Placental epithelial cell (primary cell): ENCODE data around the gene HAGH. TPM values are rescaled to one million over a fixed set of nuclear protein-coding genes. Genes with fewer than 3 reads are reported as not detected.

ENCODE experiments used
- total RNA-seq: library from RNA; depleted of rRNA; stranded (reverse); fragments of >200 nt; gene quantifications from 2 replicates; pipeline ENCODE4 v1.2.3, GENCODE V29; 2012

Gene HAGH
- total RNA-seq = 5.9 and 24.5 TPM in 2 replicates

DNA sequence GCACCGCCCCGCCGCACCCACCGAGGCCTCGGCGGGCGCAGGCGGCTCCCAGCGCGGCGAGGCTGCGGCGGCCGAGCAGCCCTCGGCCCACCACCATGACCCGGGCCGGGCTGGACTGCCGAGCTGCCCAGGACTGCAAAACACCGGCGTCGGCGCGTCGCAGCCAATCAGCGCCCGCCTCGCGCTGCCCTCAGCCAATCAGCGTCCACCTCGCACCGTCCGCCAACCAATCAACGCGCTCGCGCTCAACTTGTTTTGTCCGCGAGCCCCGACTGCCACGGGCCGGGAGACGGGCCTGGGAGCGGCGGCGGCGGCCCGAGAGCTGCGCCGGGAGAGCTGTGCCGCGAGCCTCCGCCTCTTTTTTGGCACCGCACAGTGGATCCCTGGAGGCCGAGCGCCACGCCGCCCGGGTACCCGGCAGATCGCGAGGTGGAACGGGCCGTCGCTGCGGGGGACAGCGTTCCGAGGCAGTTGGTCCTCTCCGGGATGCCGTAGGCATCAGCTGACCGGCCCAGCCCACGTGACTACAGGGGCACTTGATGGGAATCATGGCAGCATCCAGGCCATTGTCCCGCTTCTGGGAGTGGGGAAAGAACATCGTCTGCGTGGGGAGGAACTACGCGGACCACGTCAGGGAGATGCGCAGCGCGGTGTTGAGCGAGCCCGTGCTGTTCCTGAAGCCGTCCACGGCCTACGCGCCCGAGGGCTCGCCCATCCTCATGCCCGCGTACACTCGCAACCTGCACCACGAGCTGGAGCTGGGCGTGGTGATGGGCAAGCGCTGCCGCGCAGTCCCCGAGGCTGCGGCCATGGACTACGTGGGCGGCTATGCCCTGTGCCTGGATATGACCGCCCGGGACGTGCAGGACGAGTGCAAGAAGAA, at the start of gene HAGH, which contains the start of gene FAHD1:
HAGH (minus strand) TSS at position 135 of the 883 bp plus-strand sequence; CDS start at position 97, 38 bp downstream.
FAHD1 (plus strand) TSS at position 516 of the 883 bp plus-strand sequence; CDS start at position 549, 33 bp downstream.

GRCh38 chr16:1871974-1872635, 45.5 kb upstream of the HAGH start, which contains the start of gene MEIOB:
TSS of gene MEIOB (minus strand) at chr16:1872164. CDS start at chr16:1868175, 3,989 bp downstream.

DNA sequence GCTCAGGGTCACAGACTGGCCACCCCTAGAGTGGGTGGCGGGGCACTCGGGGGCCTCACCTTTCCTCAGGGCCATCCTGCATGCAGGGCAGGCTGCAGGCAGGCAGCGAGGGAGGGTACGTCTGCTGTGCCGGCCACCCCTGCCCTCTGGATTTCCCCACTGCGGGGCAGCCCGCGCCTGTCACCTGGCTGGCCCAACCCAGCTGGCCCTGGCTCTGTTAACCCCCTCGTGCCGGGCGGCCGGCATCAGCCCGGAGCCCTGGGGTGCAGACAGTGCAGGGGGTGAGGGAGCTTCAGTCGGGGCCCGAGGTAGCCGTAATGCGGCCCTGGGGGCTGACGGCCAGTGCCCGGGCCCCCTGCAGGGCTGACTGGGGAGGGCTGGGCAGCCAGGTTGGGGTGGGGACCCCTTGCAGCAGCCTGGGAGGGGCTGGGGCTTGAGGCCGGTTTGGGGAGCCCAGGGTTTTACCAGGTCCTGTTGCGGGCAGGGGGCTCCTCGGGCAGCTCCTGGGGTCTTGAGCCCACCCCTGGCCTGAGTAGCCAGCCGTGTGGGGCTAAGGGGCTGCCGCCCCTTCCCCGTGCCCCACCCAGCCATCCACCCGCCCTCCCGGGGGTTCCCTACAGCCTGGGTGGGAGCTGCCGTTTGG, 32.9 kb downstream of the HAGH start, which contains the start of gene IGFALS:
IGFALS (minus strand) TSS at position 128 of the 643 bp plus-strand sequence; CDS start at position 75, 53 bp downstream.

DNA sequence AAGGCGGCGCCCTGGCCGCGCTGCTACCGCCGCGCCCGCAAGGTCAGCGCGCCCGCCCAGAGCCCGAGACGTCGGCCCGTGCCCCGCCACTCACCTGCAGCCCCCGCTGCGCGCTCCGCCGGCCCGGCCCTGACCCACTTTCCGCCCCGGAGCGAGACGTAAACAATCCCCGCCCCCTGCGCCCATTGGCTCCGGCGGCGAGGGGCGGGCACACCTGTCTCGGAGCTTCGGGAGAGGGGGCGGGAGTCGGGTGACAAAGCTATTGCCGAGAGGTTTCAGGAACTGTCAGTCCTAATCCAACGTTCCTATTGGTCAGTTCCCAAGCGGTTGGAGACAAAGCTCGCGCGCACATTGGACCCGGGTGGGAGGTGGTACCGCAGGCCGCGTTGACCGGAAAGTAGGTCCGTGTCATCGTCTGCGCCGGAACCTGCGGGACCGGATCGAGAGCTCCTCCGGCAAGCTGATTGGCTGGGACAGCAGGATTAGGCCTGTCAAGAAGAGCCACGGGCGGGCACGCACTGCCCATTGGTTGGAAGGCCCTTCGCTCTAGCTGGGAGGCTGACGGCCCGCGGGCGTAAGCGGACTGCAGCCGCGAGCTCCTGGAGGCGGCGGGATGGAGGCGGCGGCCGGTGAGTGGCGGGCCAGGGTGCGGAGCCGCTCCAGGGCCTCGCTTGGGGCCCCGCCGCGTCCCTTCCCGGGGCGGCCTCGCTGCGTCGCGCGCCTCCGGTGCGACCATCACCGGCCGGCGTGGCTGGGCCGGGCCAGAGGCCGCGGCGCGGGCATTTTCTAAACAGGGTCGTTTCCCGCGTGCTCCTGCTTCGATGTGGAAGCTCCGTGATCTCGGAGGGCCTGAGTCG, 44.0 kb downstream of the HAGH start, which contains the start of the genes NUBP2 and SPSB3:
NUBP2 (plus strand) TSS at position 553 of the 857 bp plus-strand sequence; CDS start at position 614, 61 bp downstream.
SPSB3 (minus strand) TSS at position 164 of the 857 bp plus-strand sequence. CDS start 1,088 bp downstream, outside the sequence.

DNA sequence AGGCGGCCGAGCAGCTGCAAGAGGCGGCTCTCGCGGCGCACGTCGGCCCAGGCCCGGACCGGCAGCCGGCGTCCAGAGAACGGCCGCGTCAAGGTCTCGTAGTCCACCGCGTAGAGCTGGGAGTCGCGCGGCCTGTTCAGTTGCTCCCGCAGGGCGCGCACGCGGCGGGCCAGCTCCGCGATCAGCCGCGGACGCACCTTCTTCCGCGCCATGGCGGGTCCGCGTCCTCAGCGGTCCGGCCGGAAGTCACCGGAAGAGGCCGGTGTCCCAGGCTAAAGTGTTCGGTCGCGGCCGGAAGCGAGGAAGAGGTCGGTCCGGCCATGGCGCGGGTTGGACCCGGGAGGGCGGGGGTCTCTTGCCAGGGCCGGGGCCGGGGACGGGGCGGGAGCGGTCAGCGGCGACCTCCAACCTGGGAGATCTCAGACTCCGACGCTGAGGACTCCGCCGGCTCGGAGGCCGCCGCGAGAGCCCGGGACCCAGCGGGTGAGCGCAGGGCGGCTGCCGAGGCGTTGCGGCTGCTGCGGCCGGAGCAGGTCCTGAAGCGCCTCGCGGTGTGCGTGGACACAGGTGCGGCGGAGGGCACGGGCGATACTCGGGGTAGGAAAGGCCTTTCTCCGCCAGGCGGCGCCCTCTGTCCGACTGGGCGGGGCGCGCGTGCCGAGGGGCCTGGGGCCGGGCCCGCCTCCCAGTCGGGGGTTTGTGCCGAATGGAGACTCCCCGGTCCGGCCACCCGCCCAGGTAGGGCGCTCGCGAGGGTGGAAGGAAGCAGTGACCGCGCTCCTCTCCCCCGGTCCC, 53.5 kb downstream of the HAGH start, which contains the start of gene MRPS34:
MRPS34 (minus strand) TSS at position 227 of the 795 bp plus-strand sequence; CDS start at position 212, 15 bp downstream.

GRCh38 chr16:1772362-1772907, 54.2 kb downstream of the HAGH start, which contains the start of gene EME2:
TSS of gene EME2 (plus strand) at chr16:1772810. CDS start at chr16:1773228, 418 bp downstream.

GRCh38 chr16:1771188-1771863, 55.3 kb downstream of the HAGH start, which contains the start of gene NME3:
TSS of gene NME3 (minus strand) at chr16:1771543. CDS start at chr16:1771534, 9 bp downstream.

Other genes starting within 250 kb of the HAGH start
- gene IFT140, start 214.8 kb downstream of the HAGH start, total RNA-seq = 38.5 and 45.2 TPM in 2 replicates
- gene CRAMP1, start 214.5 kb downstream of the HAGH start, total RNA-seq = 17.2 and 20.8 TPM in 2 replicates
- 56.9 and 98.6 TPM in 2 replicates for gene JPT2, start 148.5 kb downstream of the HAGH start, total RNA-seq
- 80.5 and 89.4 TPM in 2 replicates for gene MAPK8IP3, start 120.6 kb downstream of the HAGH start, total RNA-seq
- 36.2 and 52.6 TPM in 2 replicates for gene NME3, start 55.3 kb downstream of the HAGH start, total RNA-seq
- gene EME2, start 54.0 kb downstream of the HAGH start, total RNA-seq = 13.8 and 14.1 TPM in 2 replicates
- 47.1 and 64.6 TPM in 2 replicates for gene MRPS34, start 53.7 kb downstream of the HAGH start, total RNA-seq
- gene SPSB3, start 44.3 kb downstream of the HAGH start, total RNA-seq = 61.6 and 63.6 TPM in 2 replicates
- 56.5 and 92.0 TPM in 2 replicates for gene NUBP2, start 43.9 kb downstream of the HAGH start, total RNA-seq
- gene IGFALS, start 33.1 kb downstream of the HAGH start, total RNA-seq = not detected in 2 replicates
- gene FAHD1, start 381 bp upstream of the HAGH start, total RNA-seq = 27.9 and 56.2 TPM in 2 replicates
- gene MEIOB, start 45.3 kb upstream of the HAGH start, total RNA-seq = not detected in 2 replicates
- gene HS3ST6, start 91.6 kb upstream of the HAGH start, total RNA-seq = not detected in 2 replicates
- gene MSRB1, start 116.4 kb upstream of the HAGH start, total RNA-seq = 16.9 and 20.2 TPM in 2 replicates
- not detected in 2 replicates for gene RPL3L, start 127.9 kb upstream of the HAGH start, total RNA-seq
- gene NDUFB10, start 132.7 kb upstream of the HAGH start, total RNA-seq = 113 and 135 TPM in 2 replicates
- 1,769 and 2,866 TPM in 2 replicates for gene RPS2, start 138.0 kb upstream of the HAGH start, total RNA-seq
- not detected in 2 replicates for gene RNF151, start 140.0 kb upstream of the HAGH start, total RNA-seq
- 27.1 and 50.1 TPM in 2 replicates for gene TBL3, start 145.2 kb upstream of the HAGH start, total RNA-seq
- 1.6 and 2.1 TPM in 2 replicates for gene NOXO1, start 154.6 kb upstream of the HAGH start, total RNA-seq
- gene GFER, start 157.4 kb upstream of the HAGH start, total RNA-seq = 13.0 and 14.9 TPM in 2 replicates
- 3.5 and 4.4 TPM in 2 replicates for gene SYNGR3, start 163.1 kb upstream of the HAGH start, total RNA-seq
- gene ZNF598, start 183.0 kb upstream of the HAGH start, total RNA-seq = 20.4 and 23.4 TPM in 2 replicates
- 0.33 and 0.39 TPM in 2 replicates for gene NPW, start 193.0 kb upstream of the HAGH start, total RNA-seq
- gene NHERF2, start 200.1 kb upstream of the HAGH start, total RNA-seq = 8.2 and 22.6 TPM in 2 replicates
- 7.9 and 22.7 TPM in 2 replicates for gene NTHL1, start 221.0 kb upstream of the HAGH start, total RNA-seq
- 82.8 and 95.0 TPM in 2 replicates for gene TSC2, start 221.2 kb upstream of the HAGH start, total RNA-seq